Epithelial cell of proximal tubule (primary cell): ENCODE data around the gene RBX1. TPM values are rescaled to one million over a fixed set of nuclear protein-coding genes. Genes with fewer than 3 reads are reported as not detected.
A peak's percentile ranks its signal among the peaks of the same experiment; 100 is the strongest.
"Not testable (repeated sequence)": the region's sequence is repeated elsewhere in the genome, so short reads cannot be mapped to it uniquely, and the experiment has no call there.

Experiments
- DNase-seq: peaks from one replicate; pipeline ENCODE4 v3.0.0-alpha.2; 2011; ENCODE audit warnings: low read depth
- H3K4me3 ChIP-seq: 2 replicates; pipeline ENCODE4 v1.5.1; 2011; ENCODE audit warnings: low read depth, mild to moderate bottlenecking, low read length
- CTCF ChIP-seq: conservative IDR thresholded peaks from 2 replicates; pipeline ENCODE4 v1.5.1; 2012; ENCODE audit warnings: low read depth, mild to moderate bottlenecking, low read length
- total RNA-seq: library from RNA; depleted of rRNA; stranded (reverse); fragments of >200 nt; gene quantifications from 2 replicates; pipeline ENCODE4 v1.2.3, GENCODE V29; 2015

The RBX1 gene
- 88.5 and 109 TPM in 2 replicates for total RNA-seq

GRCh38 chr22:40950962-40951794 is at the start of gene RBX1:
Gene RBX1 (plus strand): TSS chr22:40951378. CDS start chr22:40951399, 21 bp downstream.
- DNase-seq: peak; percentile 83
- no peak for TF ChIP-seq CTCF
- peak within 1 kb of the TSS; percentile 83 for H3K4me3 ChIP-seq

GRCh38 chr22:40904101-40904500 is 47.1 kb upstream of the RBX1 start:
- TF ChIP-seq CTCF: no peak
- DNase-seq: no peak
- H3K4me3 ChIP-seq: no peak overlapping the region

- DNase-seq: no peak
- no peak overlapping the region for H3K4me3 ChIP-seq
- TF ChIP-seq CTCF: no peak
Measured at GRCh38 chr22:40908895-40909294, 42.3 kb upstream of the RBX1 start.

DNA sequence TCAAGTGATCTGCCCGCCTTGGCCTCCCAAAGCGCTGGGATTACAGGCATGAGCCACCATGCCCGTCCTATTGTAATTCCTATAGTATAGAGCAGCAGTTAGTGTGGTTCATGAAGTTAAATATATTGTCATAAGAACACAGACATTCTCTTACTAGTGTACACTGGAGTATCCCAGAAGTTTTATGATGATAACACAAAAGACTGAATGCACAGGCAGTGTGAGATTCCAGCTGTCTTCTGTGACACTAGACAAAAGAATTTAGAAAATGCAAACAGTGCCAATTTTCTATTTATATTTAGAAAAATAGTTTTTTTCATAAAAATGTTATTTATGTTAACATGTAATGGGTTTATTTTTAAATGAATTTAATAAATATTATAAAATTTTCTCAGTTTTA is 39.4 kb upstream of the RBX1 start:
- no peak for DNase-seq
- no peak for TF ChIP-seq CTCF

DNA sequence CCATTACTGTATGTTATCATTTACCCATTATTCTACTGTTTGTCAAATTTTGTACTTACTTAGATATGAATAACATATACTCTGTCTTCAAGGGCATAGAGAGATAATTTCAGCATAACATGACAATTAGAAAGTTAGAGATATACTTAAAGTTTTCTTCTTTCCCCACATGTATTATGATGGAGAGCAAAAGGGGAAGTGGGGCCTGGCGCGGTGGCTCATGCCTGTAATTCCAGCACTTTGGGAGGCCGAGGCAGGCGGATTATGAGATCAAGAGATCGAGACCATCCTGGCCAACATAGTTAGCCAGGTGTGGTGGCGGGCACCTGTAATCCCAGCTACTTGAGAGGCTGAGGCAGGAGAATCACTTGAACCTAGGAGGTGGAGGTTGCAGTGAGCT is 38.2 kb upstream of the RBX1 start:
- H3K4me3 ChIP-seq, DNase-seq: not testable (repeated sequence)

More for the DNA sequence above, 39.4 kb upstream of the RBX1 start:
- H3K4me3 ChIP-seq: no peak overlapping the region

DNA sequence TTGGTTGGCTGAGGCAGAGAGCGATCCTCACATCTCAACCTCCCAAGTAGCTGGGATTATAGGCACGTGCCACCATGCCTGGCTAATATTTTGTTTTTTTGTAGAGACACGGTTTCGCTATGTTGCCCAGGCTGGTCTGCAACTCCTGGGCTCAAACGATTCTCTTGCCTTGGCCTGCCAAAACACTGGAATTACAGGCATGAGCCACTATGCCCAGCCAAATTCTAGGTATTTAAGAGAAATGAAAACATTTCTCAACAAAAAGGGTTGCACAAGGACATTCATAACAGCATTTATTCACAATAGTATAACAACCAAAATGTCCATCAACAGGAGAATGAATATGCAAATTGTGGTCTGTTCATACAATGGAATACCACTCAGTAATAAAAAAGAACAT is 31.7 kb upstream of the RBX1 start:
- no peak for DNase-seq
- TF ChIP-seq CTCF: no peak
- H3K4me3 ChIP-seq: no peak overlapping the region

DNA sequence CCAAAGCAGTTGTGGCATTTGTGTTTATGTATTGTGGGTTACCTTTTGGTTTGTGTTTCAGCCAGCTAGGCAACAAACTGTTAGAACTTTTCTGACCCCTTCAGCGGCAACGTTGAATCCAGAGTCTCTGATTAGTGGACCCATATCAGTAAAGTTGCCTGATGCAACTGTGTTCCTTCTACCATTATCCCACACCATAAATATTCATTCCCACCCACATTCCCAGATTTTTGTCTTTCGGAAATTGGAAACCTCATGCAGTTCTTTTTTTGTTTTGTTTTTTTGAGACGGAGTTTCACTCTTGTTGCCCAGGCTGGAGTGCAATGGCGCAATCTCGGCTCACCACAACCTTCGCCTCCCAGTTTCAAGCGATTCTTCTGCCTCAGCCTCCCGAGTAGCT is 30.7 kb upstream of the RBX1 start:
- DNase-seq: no peak
- H3K4me3 ChIP-seq: no peak overlapping the region
- no peak for TF ChIP-seq CTCF
